K562 (cell line): ENCODE measurements around the gene ZNF318. TPM values are rescaled to one million over a fixed set of nuclear protein-coding genes. Genes with fewer than 3 reads are reported as not detected.

Experiments used
- ATAC-seq: fragments of 200-7000 bp; cut with Tn5 transposase; 3 replicates; pipeline ENCODE4 v1.9.1; 2020; ENCODE audit warnings: moderate library complexity
- BruUV-seq: library from RNA; stranded (reverse); fragments of 400-500 nt; replicated peaks from 2 replicates; lab custom pipeline; 2021; lab: Mats Ljungman, UMichigan
- CTCF ChIA-PET: fragments of 300-600 bp; formaldehyde crosslinking; extraction: SDS; loops from one replicate; lab custom pipeline; 2021; ENCODE audit warnings: low intra/inter-chr PET ratio; lab: Yijun Ruan, JAX
- POLR2A ChIA-PET: fragments of 300-600, 350-650 bp; sonication (Branson Sonifier 250); formaldehyde crosslinking; extraction: SDS; loops from one replicate; lab custom pipeline; 2021; ENCODE audit warnings: antibody characterized with exemption, inconsistent platforms; lab: Yijun Ruan, JAX
- DNase-seq, 4 experiments: peaks; one replicate each; pipeline versions ENCODE4 v3.0.0 to v3.0.0-alpha.2; 2011 to 2018; ENCODE audit warnings: low spot score in 3 of 4, mixed read lengths in 3 of 4; ENCODE audit errors: extremely low read depth in 1 of 4
- FAIRE-seq: peaks from 2 replicates; lab custom pipeline; 2011; peaks lifted over from hg19 to GRCh38; lab: Jason Lieb, UNC
- H2AFZ ChIP-seq: 2 replicates; pipeline ENCODE4 v1.6.0; 2011; ENCODE audit warnings: low read depth, low read length, control low read depth, inconsistent platforms
- H3K27ac ChIP-seq: fragments of 200-600 bp; 3 replicates; pipeline ENCODE4 v1.8.0; 2011; ENCODE audit warnings: low read depth, mild to moderate bottlenecking, control low read depth, inconsistent platforms, low read length, moderate library complexity, mixed read lengths; ENCODE audit errors: extremely low read depth
- H3K27me3 ChIP-seq, 2 experiments: fragments of 300-600 bp in 1 of 2; 2 replicates in 1 of 2; 3 replicates in 1 of 2; pipeline versions ENCODE4 v1.6.0 to v1.8.0; 2011; ENCODE audit warnings: inconsistent platforms in 2 of 2, low read length in 2 of 2, mild to moderate bottlenecking in 1 of 2, mixed read lengths in 1 of 2, moderate library complexity in 1 of 2; ENCODE audit not compliant: control insufficient read depth in 2 of 2, insufficient read depth in 2 of 2
- H3K36me3 ChIP-seq: fragments of 300-600 bp; 3 replicates; pipeline ENCODE4 v1.8.0; 2011; ENCODE audit warnings: mild to moderate bottlenecking, low read length, inconsistent platforms; ENCODE audit not compliant: control insufficient read depth, insufficient read depth
- H3K4me1 ChIP-seq, 2 experiments: fragments of 200-600 bp in 1 of 2; replicated peaks in 1 of 2; 2 replicates in 1 of 2; 3 replicates in 1 of 2; pipeline versions ENCODE4 v1.5.1 to v1.8.0; 2011; ENCODE audit warnings: inconsistent platforms in 2 of 2, low read length in 2 of 2, mild to moderate bottlenecking in 1 of 2, mixed read lengths in 1 of 2, moderate library complexity in 1 of 2; ENCODE audit not compliant: control insufficient read depth in 2 of 2, insufficient read depth in 2 of 2
- H3K4me2 ChIP-seq: 2 replicates; pipeline ENCODE4 v1.6.1; 2011; ENCODE audit warnings: low read length, control low read depth, inconsistent platforms, mixed read lengths; ENCODE audit not compliant: insufficient read depth
- H3K4me3 ChIP-seq: fragments of 200-600 bp; sonication (generic), shearing (Covaris generic); 2 replicates; pipeline ENCODE4 v1.5.1; 2016; ENCODE audit warnings: control low read depth, inconsistent platforms
- H3K79me2 ChIP-seq: fragments of 200-600 bp; 3 replicates; pipeline ENCODE4 v1.8.0; 2011; ENCODE audit warnings: low read length, inconsistent platforms; ENCODE audit not compliant: control insufficient read depth, insufficient read depth
- H3K9ac ChIP-seq, 2 experiments: 2 replicates each; pipeline versions ENCODE4 v1.6.0 to v1.6.1; 2011; ENCODE audit warnings: low read depth in 2 of 2, low read length in 2 of 2, control low read depth in 1 of 2, inconsistent platforms in 1 of 2, mild to moderate bottlenecking in 1 of 2, mixed read lengths in 1 of 2; ENCODE audit not compliant: insufficient read depth in 1 of 2
- H3K9me1 ChIP-seq: one replicate; pipeline ENCODE4 v1.6.0; 2011; ENCODE audit warnings: inconsistent platforms, mild to moderate bottlenecking, low read length, moderate library complexity; ENCODE audit not compliant: control insufficient read depth, insufficient read depth
- H3K9me3 ChIP-seq: replicated peaks from 2 replicates; pipeline ENCODE4 v1.5.1; 2011; ENCODE audit warnings: low read depth, low read length, inconsistent platforms; ENCODE audit not compliant: control insufficient read depth, insufficient read depth
- H4K20me1 ChIP-seq: replicated peaks from 2 replicates; pipeline ENCODE4 v1.6.1; 2011; ENCODE audit warnings: low read length, inconsistent platforms, mixed read lengths; ENCODE audit not compliant: control insufficient read depth, insufficient read depth
- FOXM1 ChIP-seq, 2 experiments: fragments of 450-650 bp in 1 of 2; sonication (generic) in 1 of 2; formaldehyde crosslinking in 1 of 2; IDR thresholded peaks; 2 replicates each; pipeline versions ENCODE4 v1.6.1 to v1.9.0; 2017 to 2022; ENCODE audit warnings: low read depth in 2 of 2, mild to moderate bottlenecking in 2 of 2, missing genetic modification reagents in 1 of 2, moderate library complexity in 1 of 2
- RAD21 ChIP-seq, 2 experiments: fragments of 250-450 bp in 1 of 2; fragments of 450-650 bp in 1 of 2; sonication (Bioruptor Pico) in 1 of 2; formaldehyde crosslinking in 1 of 2; IDR thresholded peaks in 1 of 2; conservative IDR thresholded peaks in 1 of 2; 2 replicates each; pipeline versions ENCODE4 v1.4.0 to v1.8.0; 2020 to 2022; ENCODE audit warnings: mild to moderate bottlenecking in 2 of 2, moderate library complexity in 1 of 2
- WGBS: fragments of 100-300 bp; shearing (Covaris generic); methylation state at CpG from one replicate; pipeline ENCODE4 v1.1.6; 2016; ENCODE audit warnings: low coverage, mixed read lengths; ENCODE audit not compliant: insufficient coverage; ENCODE audit errors: missing lambda C conversion rate; 5-methylcytosine and 5-hydroxymethylcytosine counted together
- in situ Hi-C: fragments of 300-500 bp; cut with MboI; formaldehyde crosslinking; loops from 4 replicates; pipeline ENCODE4 v1.15.0; 2018; ENCODE audit warnings: inconsistent platforms, mixed read lengths
- intact Hi-C: fragments of 100-400 bp; cut with micrococcal nuclease; formaldehyde crosslinking; loops from 2 replicates; pipeline ENCODE4 v1.14.2; 2022
- polyA plus RNA-seq, 8 experiments: library from polyadenylated mRNA; depleted of rRNA in 4 of 8; stranded (reverse) in 5 of 8; unstranded in 3 of 8; fragments of >200 nt; fragmentation: Nextera tagmentation in 2 of 8; fragmentation: Illumina TruSeq in 1 of 8; extraction: Ambion mirVana in 2 of 8; extraction: Trizol in 1 of 8; gene quantifications; 2 replicates each; pipeline versions ENCODE4 v1.2.1 to v1.2.3, GENCODE V29; 2011 to 2014; ENCODE audit warnings: inconsistent platforms in 1 of 8, missing spikeins in 1 of 8
- total RNA-seq, 7 experiments: library from RNA; depleted of rRNA in 6 of 7; stranded (reverse); fragments of >200 nt in 6 of 7; fragmentation: Illumina TruSeq in 2 of 7; extraction: Trizol in 2 of 7; gene quantifications; 2 replicates each; pipeline versions ENCODE4 v1.2.1 to v1.2.3, GENCODE V29; 2011 to 2021; ENCODE audit warnings: low replicate concordance in 1 of 7
- TF ChIP-seq, protein P1 (sequence below), 3 experiments: IDR thresholded peaks in 2 of 3; conservative IDR thresholded peaks in 1 of 3; 2 replicates each; pipeline ENCODE4 v1.5.1; 2011 to 2012; ENCODE audit warnings: low read length in 3 of 3, mild to moderate bottlenecking in 3 of 3, control low read depth in 2 of 3, improper control_type of control experiment in 1 of 3, inconsistent platforms in 1 of 3, low read depth in 1 of 3, mixed read lengths in 1 of 3, moderate library complexity in 1 of 3; ENCODE audit not compliant: insufficient read depth in 2 of 3
- TF ChIP-seq, protein P2 (sequence below): fragments of 250-450 bp; sonication (Bioruptor Pico); IDR thresholded peaks from 2 replicates; pipeline ENCODE4 v1.8.0; 2022; ENCODE audit warnings: inconsistent platforms, mild to moderate bottlenecking, moderate library complexity, borderline replicate concordance

ZNF318 gene
- total and polyA plus RNA-seq, 9 of the 15 experiments (the other 6 are each of a cell fraction or from before 2014, with no cell fraction given), result 3.2 to 19.0 (median 9.2) TPM

DNA sequence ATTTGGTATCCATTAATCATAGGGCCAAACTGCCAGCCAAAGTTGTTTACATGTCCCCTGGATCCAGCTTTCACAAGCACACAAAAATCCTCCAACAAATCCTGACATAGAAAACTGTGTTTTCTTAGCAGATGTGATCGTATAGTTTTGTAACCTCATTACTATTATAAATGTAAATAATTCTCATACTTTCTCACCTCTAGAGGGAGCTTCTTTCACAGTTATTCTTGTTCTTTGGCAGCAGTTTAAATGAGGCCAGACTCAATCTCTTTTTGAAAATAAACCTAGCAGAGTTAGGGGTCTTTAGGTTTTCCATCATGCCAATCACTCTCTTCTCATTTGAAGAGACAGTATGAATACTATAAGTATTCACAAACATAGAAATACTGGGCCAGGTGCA, 17.0 kb upstream of the ZNF318 start:
- ChIA-PET CTCF (interaction anchor here (1.1 kb wide), 1 partner anchor 110 kb away, joined by 3 read pairs; no protein-coding TSS in a partner anchor), POLR2A (interaction anchor here (0.6 to 1.0 kb wide), 3 partner anchors 9 to 42 kb away, joined by 3 to 4 read pairs (median 3); no protein-coding TSS in a partner anchor)
- Histone ChIP-seq H3K4me2 (no peak overlapping the region), H3K9me3 (no peaks in the 10 kb centered on the region), H3K9ac (no peak overlapping the region), H3K36me3 (no peaks in the 10 kb centered on the region), H3K27me3 (peaks cover 19 to 22% of the 10 kb centered on the region in 2 experiments), H3K4me3 (no peak overlapping the region), H3K4me1 (peaks cover 5 to 15% of the 10 kb centered on the region in 2 experiments), H2AFZ (no peak overlapping the region), H3K9me1 (no peaks in the 10 kb centered on the region), H3K27ac (no peak overlapping the region), H4K20me1 (no peaks in the 10 kb centered on the region), H3K79me2 (no peaks in the 10 kb centered on the region)
- ATAC-seq, result no peak
- no peak for FAIRE-seq
- in situ Hi-C loops, result no loop called here
- 9% methylated on average over 1 of the region's 1 CpG for WGBS
- intact Hi-C loops, result no loop called here
- no TSS peak for BruUV-seq
- DNase-seq, result no peak
- TF ChIP-seq, protein P1, sequence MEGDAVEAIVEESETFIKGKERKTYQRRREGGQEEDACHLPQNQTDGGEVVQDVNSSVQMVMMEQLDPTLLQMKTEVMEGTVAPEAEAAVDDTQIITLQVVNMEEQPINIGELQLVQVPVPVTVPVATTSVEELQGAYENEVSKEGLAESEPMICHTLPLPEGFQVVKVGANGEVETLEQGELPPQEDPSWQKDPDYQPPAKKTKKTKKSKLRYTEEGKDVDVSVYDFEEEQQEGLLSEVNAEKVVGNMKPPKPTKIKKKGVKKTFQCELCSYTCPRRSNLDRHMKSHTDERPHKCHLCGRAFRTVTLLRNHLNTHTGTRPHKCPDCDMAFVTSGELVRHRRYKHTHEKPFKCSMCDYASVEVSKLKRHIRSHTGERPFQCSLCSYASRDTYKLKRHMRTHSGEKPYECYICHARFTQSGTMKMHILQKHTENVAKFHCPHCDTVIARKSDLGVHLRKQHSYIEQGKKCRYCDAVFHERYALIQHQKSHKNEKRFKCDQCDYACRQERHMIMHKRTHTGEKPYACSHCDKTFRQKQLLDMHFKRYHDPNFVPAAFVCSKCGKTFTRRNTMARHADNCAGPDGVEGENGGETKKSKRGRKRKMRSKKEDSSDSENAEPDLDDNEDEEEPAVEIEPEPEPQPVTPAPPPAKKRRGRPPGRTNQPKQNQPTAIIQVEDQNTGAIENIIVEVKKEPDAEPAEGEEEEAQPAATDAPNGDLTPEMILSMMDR (IDR thresholded peaks at IDR 0.05 in 2 of 3, conservative IDR thresholded peaks at IDR 0.05 in 1 of 3; ENCODE audit: insufficient read depth in 2 of 3, low read depth in 1 of 3, low read length in 3 of 3), result peak in 1 of 3 experiments; percentile 41; a peak in 2 of 6 replicates
- TF ChIP-seq, protein P2, sequence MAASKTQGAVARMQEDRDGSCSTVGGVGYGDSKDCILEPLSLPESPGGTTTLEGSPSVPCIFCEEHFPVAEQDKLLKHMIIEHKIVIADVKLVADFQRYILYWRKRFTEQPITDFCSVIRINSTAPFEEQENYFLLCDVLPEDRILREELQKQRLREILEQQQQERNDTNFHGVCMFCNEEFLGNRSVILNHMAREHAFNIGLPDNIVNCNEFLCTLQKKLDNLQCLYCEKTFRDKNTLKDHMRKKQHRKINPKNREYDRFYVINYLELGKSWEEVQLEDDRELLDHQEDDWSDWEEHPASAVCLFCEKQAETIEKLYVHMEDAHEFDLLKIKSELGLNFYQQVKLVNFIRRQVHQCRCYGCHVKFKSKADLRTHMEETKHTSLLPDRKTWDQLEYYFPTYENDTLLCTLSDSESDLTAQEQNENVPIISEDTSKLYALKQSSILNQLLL, result no peak
- TF ChIP-seq FOXM1 (IDR thresholded peaks at IDR 0.05; ENCODE audit: low read depth) (peak; percentile 49; the same call in 1 of the 2 replicates), FOXM1 (CRISPR knock-in tag; IDR thresholded peaks at IDR 0.05; ENCODE audit: low read depth) (no peak), RAD21 (CRISPR knock-in tag; conservative IDR thresholded peaks at IDR 0.05 in 1 of 2, IDR thresholded peaks at IDR 0.05 in 1 of 2) (peak in 1 of 2 experiments; percentile 24; a peak in 2 of 4 replicates)
